GM12878 (cell line): Measurements from ENCODE around the gene CYP26B1. TPM values are rescaled to one million over a fixed set of nuclear protein-coding genes. Genes with fewer than 3 reads are reported as not detected.

Experiments
- ATAC-seq: fragments of 200-7000 bp; cut with Tn5 transposase; 3 replicates; pipeline ENCODE4 v1.9.1; 2020; ENCODE audit warnings: mild to moderate bottlenecking, moderate library complexity
- BruUV-seq: library from RNA; stranded (reverse); fragments of 400-500 nt; replicated peaks from 2 replicates; lab custom pipeline; 2021; lab: Mats Ljungman, UMichigan
- CTCF ChIA-PET: fragments of 300-600 bp; sonication (Branson Sonifier 250); formaldehyde crosslinking; extraction: SDS; loops from one replicate; lab custom pipeline; 2021; ENCODE audit warnings: inconsistent platforms; lab: Yijun Ruan, JAX
- POLR2A ChIA-PET: fragments of 350-600 bp; formaldehyde crosslinking; extraction: SDS; loops from one replicate; lab custom pipeline; 2021; ENCODE audit warnings: inconsistent platforms; lab: Charles Lee
- RAD21 ChIA-PET: fragments of 300-600 bp; sonication (Branson Sonifier 250); formaldehyde crosslinking; loops from one replicate; lab custom pipeline; 2023; ENCODE audit warnings: antibody characterized with exemption; ENCODE audit not compliant: unreplicated experiment; lab: Charles Lee
- SMC1A ChIA-PET: fragments of 300-600 bp; sonication (Branson Sonifier 250); formaldehyde crosslinking; loops from one replicate; lab custom pipeline; 2023; ENCODE audit not compliant: unreplicated experiment, uncharacterized antibody; lab: Charles Lee
- DNase-seq: peaks from one replicate; pipeline ENCODE4 v3.0.0-alpha.2; 2011; ENCODE audit warnings: low read depth, low spot score
- FAIRE-seq: peaks from 3 replicates; lab custom pipeline; 2011; peaks lifted over from hg19 to GRCh38; lab: Jason Lieb, UNC
- H2AFZ ChIP-seq: 2 replicates; pipeline ENCODE4 v1.6.0; 2011; ENCODE audit warnings: low read depth, low read length, control low read depth; ENCODE audit not compliant: control insufficient read depth
- H3K27ac ChIP-seq: 2 replicates; pipeline ENCODE4 v1.5.1; 2011; ENCODE audit warnings: control low read depth; ENCODE audit not compliant: control insufficient read depth, insufficient read depth
- H3K27me3 ChIP-seq, 2 experiments: replicated peaks in 1 of 2; 2 replicates each; pipeline versions ENCODE4 v1.6.0 to v1.6.1; 2011; ENCODE audit warnings: low read length in 1 of 2; ENCODE audit not compliant: control insufficient read depth in 2 of 2, insufficient read depth in 2 of 2
- H3K36me3 ChIP-seq, 2 experiments: 2 replicates each; pipeline ENCODE4 v1.5.1; 2011; ENCODE audit warnings: low read length in 1 of 2; ENCODE audit not compliant: control insufficient read depth in 2 of 2, insufficient read depth in 2 of 2
- H3K4me1 ChIP-seq: 2 replicates; pipeline ENCODE4 v1.6.1; 2011; ENCODE audit warnings: mild to moderate bottlenecking, low read length, moderate library complexity, mixed read lengths; ENCODE audit not compliant: control insufficient read depth, insufficient read depth
- H3K4me2 ChIP-seq: 2 replicates; pipeline ENCODE4 v1.6.0; 2011; ENCODE audit warnings: control low read depth; ENCODE audit not compliant: control insufficient read depth, insufficient read depth
- H3K4me3 ChIP-seq: fragments of 200-600 bp; sonication (generic); 2 replicates; pipeline ENCODE4 v1.5.1; 2016
- H3K79me2 ChIP-seq: 2 replicates; pipeline ENCODE4 v1.6.0; 2011; ENCODE audit warnings: low read length; ENCODE audit not compliant: control insufficient read depth, insufficient read depth
- H3K9ac ChIP-seq: 2 replicates; pipeline ENCODE4 v1.8.0; 2011; ENCODE audit warnings: low read length, control low read depth, mixed read lengths; ENCODE audit not compliant: control insufficient read depth, insufficient read depth
- H3K9me3 ChIP-seq: replicated peaks from 3 replicates; pipeline ENCODE4 v1.5.1; 2011; ENCODE audit warnings: mild to moderate bottlenecking, low read length; ENCODE audit not compliant: control insufficient read depth, insufficient read depth
- H4K20me1 ChIP-seq: 2 replicates; pipeline ENCODE4 v1.6.0; 2011; ENCODE audit not compliant: control insufficient read depth, insufficient read depth
- BACH1 ChIP-seq: fragments of 450-650 bp; IDR thresholded peaks from 2 replicates; pipeline ENCODE4 v1.6.1; 2017; ENCODE audit warnings: mild to moderate bottlenecking, borderline replicate concordance
- EZH2 ChIP-seq: IDR thresholded peaks from 2 replicates; pipeline ENCODE4 v1.6.1; 2012; ENCODE audit warnings: low read depth, mild to moderate bottlenecking, control low read depth, inconsistent platforms, low read length, borderline replicate concordance; ENCODE audit not compliant: control insufficient read depth
- JUND ChIP-seq: IDR thresholded peaks from 2 replicates; pipeline ENCODE4 v1.6.1; 2012; ENCODE audit warnings: low read depth, mild to moderate bottlenecking, low read length, improper control_type of control experiment, moderate library complexity
- MTA3 ChIP-seq: IDR thresholded peaks from 2 replicates; pipeline ENCODE4 v1.6.1; 2012; ENCODE audit warnings: low read length, inconsistent platforms, borderline replicate concordance
- MXI1 ChIP-seq: fragments of 150-350 bp; IDR thresholded peaks from 2 replicates; pipeline ENCODE4 v1.6.1; 2011; ENCODE audit warnings: low read depth, mild to moderate bottlenecking, inconsistent platforms, low read length, improper control_type of control experiment
- NFIC ChIP-seq: IDR thresholded peaks from 2 replicates; pipeline ENCODE4 v1.6.1; 2012; ENCODE audit warnings: low read depth, mild to moderate bottlenecking, inconsistent platforms, low read length, moderate library complexity
- PRDM15 ChIP-seq: fragments of 450-650 bp; formaldehyde crosslinking; IDR thresholded peaks from 2 replicates; pipeline ENCODE4 v1.4.0; 2020; ENCODE audit warnings: mild to moderate bottlenecking, moderate library complexity
- RELA ChIP-seq: fragments of 450-650 bp; IDR thresholded peaks from 2 replicates; pipeline ENCODE4 v1.8.0; 2014; ENCODE audit warnings: borderline replicate concordance; ENCODE audit not compliant: partially characterized antibody
- SMAD1 ChIP-seq: fragments of 450-650 bp; IDR thresholded peaks from 2 replicates; pipeline ENCODE4 v1.6.1; 2018; ENCODE audit warnings: mild to moderate bottlenecking, low read depth; ENCODE audit not compliant: partially characterized antibody
- SMC3 ChIP-seq: IDR thresholded peaks from 2 replicates; pipeline ENCODE4 v1.6.1; 2011; ENCODE audit warnings: low read length, improper control_type of control experiment, borderline replicate concordance
- SREBF1 ChIP-seq: IDR thresholded peaks from 2 replicates; pipeline ENCODE4 v1.6.1; 2012; ENCODE audit warnings: mild to moderate bottlenecking, low read length
- STAT1 ChIP-seq: fragments of 450-650 bp; conservative IDR thresholded peaks from 2 replicates; pipeline ENCODE4 v1.6.1; 2014; ENCODE audit warnings: antibody characterized with exemption, mild to moderate bottlenecking
- TARDBP ChIP-seq: IDR thresholded peaks from 2 replicates; pipeline ENCODE4 v1.6.1; 2016; ENCODE audit warnings: borderline replicate concordance
- ZNF622 ChIP-seq: fragments of 450-650 bp; IDR thresholded peaks from 2 replicates; pipeline ENCODE4 v1.6.1; 2017; ENCODE audit warnings: mild to moderate bottlenecking, inconsistent platforms
- WGBS: methylation state at CpG from one replicate; pipeline ENCODE4 v1.1.6; 2016; ENCODE audit warnings: low lambda C conversion rate; ENCODE audit not compliant: insufficient replicate concordance, insufficient coverage; ENCODE audit errors: missing lambda C conversion rate; 5-methylcytosine and 5-hydroxymethylcytosine counted together
- in situ Hi-C: fragments of 300-500 bp; cut with MboI; formaldehyde crosslinking; loops from 9 replicates; pipeline ENCODE4 v1.14.3; 2018; ENCODE audit warnings: mixed read lengths
- intact Hi-C: fragments of 100-400 bp; cut with micrococcal nuclease; formaldehyde crosslinking; loops from one replicate; pipeline ENCODE4 v1.14.2; 2022; ENCODE audit not compliant: unreplicated experiment
- polyA plus RNA-seq, 11 experiments: library from polyadenylated mRNA; depleted of rRNA in 4 of 11; unstranded in 6 of 11; stranded (reverse) in 5 of 11; fragments of >200 nt; fragmentation: Nextera tagmentation in 4 of 11; fragmentation: Illumina TruSeq in 1 of 11; extraction: Ambion mirVana in 4 of 11; extraction: Trizol in 1 of 11; gene quantifications; 1 replicate in 1 of 11; 2 replicates in 10 of 11; pipeline versions ENCODE4 v1.2.1 to v1.2.3, GENCODE V29; 2011 to 2016; ENCODE audit warnings: inconsistent platforms in 2 of 11, missing spikeins in 2 of 11, low read depth in 1 of 11
- total RNA-seq, 4 experiments: library from RNA; depleted of rRNA in 3 of 4; stranded (reverse); fragments of >200 nt in 3 of 4; fragmentation: Illumina TruSeq in 1 of 4; extraction: Trizol in 1 of 4; gene quantifications; 2 replicates each; pipeline versions ENCODE4 v1.2.1 to v1.2.3, GENCODE V29; 2013 to 2021
- TF ChIP-seq, protein P1 (sequence below): fragments of 450-650 bp; IDR thresholded peaks from 2 replicates; pipeline ENCODE4 v1.6.1; 2017; ENCODE audit warnings: mild to moderate bottlenecking, moderate library complexity

Gene CYP26B1
- total and polyA plus RNA-seq, 10 of the 15 experiments (the other 5 are each of a cell fraction or from before 2014, with no cell fraction given), result not detected

GRCh38 chr2:72157871-72158771, 10.5 kb upstream of the CYP26B1 start (continued):
- TF ChIP-seq, protein P1, sequence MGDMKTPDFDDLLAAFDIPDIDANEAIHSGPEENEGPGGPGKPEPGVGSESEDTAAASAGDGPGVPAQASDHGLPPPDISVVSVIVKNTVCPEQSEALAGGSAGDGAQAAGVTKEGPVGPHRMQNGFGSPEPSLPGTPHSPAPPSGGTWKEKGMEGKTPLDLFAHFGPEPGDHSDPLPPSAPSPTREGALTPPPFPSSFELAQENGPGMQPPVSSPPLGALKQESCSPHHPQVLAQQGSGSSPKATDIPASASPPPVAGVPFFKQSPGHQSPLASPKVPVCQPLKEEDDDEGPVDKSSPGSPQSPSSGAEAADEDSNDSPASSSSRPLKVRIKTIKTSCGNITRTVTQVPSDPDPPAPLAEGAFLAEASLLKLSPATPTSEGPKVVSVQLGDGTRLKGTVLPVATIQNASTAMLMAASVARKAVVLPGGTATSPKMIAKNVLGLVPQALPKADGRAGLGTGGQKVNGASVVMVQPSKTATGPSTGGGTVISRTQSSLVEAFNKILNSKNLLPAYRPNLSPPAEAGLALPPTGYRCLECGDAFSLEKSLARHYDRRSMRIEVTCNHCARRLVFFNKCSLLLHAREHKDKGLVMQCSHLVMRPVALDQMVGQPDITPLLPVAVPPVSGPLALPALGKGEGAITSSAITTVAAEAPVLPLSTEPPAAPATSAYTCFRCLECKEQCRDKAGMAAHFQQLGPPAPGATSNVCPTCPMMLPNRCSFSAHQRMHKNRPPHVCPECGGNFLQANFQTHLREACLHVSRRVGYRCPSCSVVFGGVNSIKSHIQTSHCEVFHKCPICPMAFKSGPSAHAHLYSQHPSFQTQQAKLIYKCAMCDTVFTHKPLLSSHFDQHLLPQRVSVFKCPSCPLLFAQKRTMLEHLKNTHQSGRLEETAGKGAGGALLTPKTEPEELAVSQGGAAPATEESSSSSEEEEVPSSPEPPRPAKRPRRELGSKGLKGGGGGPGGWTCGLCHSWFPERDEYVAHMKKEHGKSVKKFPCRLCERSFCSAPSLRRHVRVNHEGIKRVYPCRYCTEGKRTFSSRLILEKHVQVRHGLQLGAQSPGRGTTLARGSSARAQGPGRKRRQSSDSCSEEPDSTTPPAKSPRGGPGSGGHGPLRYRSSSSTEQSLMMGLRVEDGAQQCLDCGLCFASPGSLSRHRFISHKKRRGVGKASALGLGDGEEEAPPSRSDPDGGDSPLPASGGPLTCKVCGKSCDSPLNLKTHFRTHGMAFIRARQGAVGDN, result no peak
- TF ChIP-seq RELA, result no peak
- no peak for TF ChIP-seq SMC3
- TF ChIP-seq ZNF622, result no peak
- TF ChIP-seq NFIC, result no peak
- no peak for TF ChIP-seq MXI1

DNA sequence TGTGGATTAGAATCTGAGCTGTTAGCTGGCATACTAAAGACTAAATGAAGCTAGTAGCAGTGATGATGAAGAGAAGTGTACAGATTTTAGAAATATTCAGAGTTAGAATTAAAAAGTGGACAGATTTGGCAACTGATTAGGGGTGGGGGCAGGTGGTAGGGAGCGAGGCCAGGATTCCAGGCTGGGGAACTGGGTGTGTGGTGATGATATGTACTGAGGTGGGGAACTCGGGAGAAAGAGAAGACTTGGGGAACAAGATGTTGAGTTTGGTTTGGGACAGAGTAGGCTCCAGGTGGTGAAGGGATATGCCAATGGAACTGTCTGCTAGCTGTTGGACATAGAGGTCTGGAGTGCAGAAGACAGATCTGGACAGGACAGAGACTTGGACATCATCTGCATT, 9.2 kb upstream of the CYP26B1 start:
- no peaks in the 10 kb centered on the region for H3K36me3 ChIP-seq
- no peaks in the 10 kb centered on the region for H3K9me3 ChIP-seq
- DNase-seq, result no peak
- H3K4me1 ChIP-seq, result no peaks in the 10 kb centered on the region
- no peaks in the 10 kb centered on the region for H4K20me1 ChIP-seq
- H3K27me3 ChIP-seq, result peaks cover 3 to 5% of the 10 kb centered on the region in 2 experiments; a peak in 2 of 4 replicates
- whole genome bisulfite sequencing, result 0% methylated on average over 2 of the region's 2 CpGs
- no peak for ATAC-seq
- in situ Hi-C loops (no loop called here), intact Hi-C loops (no loop called here)
- FAIRE-seq, result no peak
- no peak overlapping the region for H3K9ac ChIP-seq
- H3K4me3 ChIP-seq, result no peak overlapping the region
- no peaks in the 10 kb centered on the region for H3K79me2 ChIP-seq
- RAD21 ChIA-PET, result no interaction called here
- POLR2A ChIA-PET, result no interaction called here
- H3K27ac ChIP-seq, result no peak overlapping the region
- BruUV-seq, result no TSS peak
- SMC1A ChIA-PET, result no interaction called here
- CTCF ChIA-PET, result no interaction called here
- no peak overlapping the region for H3K4me2 ChIP-seq
- no peak overlapping the region for H2AFZ ChIP-seq
- TF ChIP-seq MTA3 (no peak), SREBF1 (no peak), JUND (no peak), EZH2 (no peak), BACH1 (no peak), SMAD1 (no peak), TARDBP (no peak), STAT1 (no peak), SMC3 (no peak), PRDM15 (no peak)
